ENCODE measurements around the gene TBC1D2B.
A peak's percentile ranks its signal among the peaks of the same experiment; 100 is the strongest.
"Not testable (repeated sequence)": the region's sequence is repeated elsewhere in the genome, so short reads cannot be mapped to it uniquely, and the experiment has no call there.

Gene TBC1D2B

GRCh38 chr15:77983708-77984445 lies 93.6 kb downstream of the TBC1D2B start:
- TF ChIP-seq, protein P1, sequence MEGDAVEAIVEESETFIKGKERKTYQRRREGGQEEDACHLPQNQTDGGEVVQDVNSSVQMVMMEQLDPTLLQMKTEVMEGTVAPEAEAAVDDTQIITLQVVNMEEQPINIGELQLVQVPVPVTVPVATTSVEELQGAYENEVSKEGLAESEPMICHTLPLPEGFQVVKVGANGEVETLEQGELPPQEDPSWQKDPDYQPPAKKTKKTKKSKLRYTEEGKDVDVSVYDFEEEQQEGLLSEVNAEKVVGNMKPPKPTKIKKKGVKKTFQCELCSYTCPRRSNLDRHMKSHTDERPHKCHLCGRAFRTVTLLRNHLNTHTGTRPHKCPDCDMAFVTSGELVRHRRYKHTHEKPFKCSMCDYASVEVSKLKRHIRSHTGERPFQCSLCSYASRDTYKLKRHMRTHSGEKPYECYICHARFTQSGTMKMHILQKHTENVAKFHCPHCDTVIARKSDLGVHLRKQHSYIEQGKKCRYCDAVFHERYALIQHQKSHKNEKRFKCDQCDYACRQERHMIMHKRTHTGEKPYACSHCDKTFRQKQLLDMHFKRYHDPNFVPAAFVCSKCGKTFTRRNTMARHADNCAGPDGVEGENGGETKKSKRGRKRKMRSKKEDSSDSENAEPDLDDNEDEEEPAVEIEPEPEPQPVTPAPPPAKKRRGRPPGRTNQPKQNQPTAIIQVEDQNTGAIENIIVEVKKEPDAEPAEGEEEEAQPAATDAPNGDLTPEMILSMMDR (IDR thresholded peaks at IDR 0.05; ENCODE audit: low read depth, low read length, missing control alignments) = peak; percentile 25
- no peak for DNase-seq (ENCODE audit: extremely low read depth, low read depth)

DNA sequence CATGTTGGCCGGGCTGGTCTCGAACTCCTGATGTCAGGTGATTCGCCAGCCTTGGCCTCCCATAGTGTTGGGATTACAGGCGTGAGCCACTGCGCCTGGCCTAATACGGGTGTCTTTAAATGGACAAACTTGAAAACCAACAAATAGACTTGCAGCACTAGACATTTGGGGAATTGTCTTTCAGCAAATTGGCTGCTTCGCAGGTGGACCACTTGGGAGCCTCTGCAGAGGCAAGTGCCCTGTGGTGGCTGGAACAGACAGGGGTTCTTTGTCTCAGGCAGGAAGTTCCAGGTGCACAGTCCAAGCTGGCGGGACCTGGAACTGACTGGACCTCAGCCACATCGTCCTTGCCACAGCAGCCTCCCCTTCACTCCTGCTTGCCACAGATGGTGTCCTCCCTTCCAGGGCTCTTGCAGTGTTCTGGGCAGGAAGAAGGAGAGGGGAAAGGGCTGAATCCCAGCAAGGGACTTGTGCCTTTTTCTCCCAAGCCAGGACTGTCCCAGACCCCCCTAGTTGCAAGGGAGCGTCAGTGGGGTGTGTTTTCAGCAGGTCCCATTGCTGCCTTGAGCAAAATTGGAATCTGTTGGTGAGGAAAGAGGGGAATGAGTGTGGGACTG lies 94.3 kb downstream of the TBC1D2B start:
- H3K4me3 ChIP-seq (replicated peaks; ENCODE audit: low read depth, low read length) = no peak overlapping the region
- no peak for DNase-seq (ENCODE audit: extremely low read depth, low read depth)
- TF ChIP-seq, protein P1 (IDR thresholded peaks at IDR 0.05; ENCODE audit: low read depth, low read length, missing control alignments) = no peak

More at GRCh38 chr15:77983708-77984445, 93.6 kb downstream of the TBC1D2B start:
- no peak overlapping the region for H3K4me3 ChIP-seq (replicated peaks; ENCODE audit: low read depth, low read length)

DNA sequence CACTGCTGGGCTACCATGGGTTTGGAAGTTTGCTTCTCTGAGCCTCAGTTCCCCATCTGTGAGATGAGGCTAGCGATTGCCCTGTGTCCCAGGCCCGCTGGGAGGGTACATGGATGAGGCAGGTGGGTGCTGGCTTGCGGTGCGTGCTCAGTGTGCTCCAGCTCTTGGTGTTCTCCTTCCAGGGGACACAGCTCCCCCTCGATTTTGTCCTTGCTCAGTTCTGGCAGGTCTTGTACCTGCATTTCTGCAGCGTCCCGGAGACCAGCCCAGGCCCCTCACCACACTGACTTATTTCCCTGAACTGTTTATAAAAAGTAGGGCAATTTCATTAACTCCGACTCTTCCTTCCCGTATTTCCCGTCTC lies 95.4 kb downstream of the TBC1D2B start:
- no peak overlapping the region for H3K4me3 ChIP-seq (replicated peaks; ENCODE audit: low read depth, low read length)
- DNase-seq (ENCODE audit: extremely low read depth, low read depth) = no peak
- TF ChIP-seq, protein P1 (IDR thresholded peaks at IDR 0.05; ENCODE audit: low read depth, low read length, missing control alignments) = no peak

- DNase-seq (ENCODE audit: extremely low read depth, low read depth) = no peak
- no peak overlapping the region for H3K4me3 ChIP-seq (replicated peaks; ENCODE audit: low read depth, low read length)
- TF ChIP-seq, protein P1 (IDR thresholded peaks at IDR 0.05; ENCODE audit: low read depth, low read length, missing control alignments) = no peak
Measured at GRCh38 chr15:77981281-77982126, 96.0 kb downstream of the TBC1D2B start.

- not testable (repeated sequence) for H3K4me3 ChIP-seq (replicated peaks; ENCODE audit: low read depth, low read length); DNase-seq (ENCODE audit: extremely low read depth, low read depth)
Measured at GRCh38 chr15:77980674-77981073, 96.8 kb downstream of the TBC1D2B start.

DNA sequence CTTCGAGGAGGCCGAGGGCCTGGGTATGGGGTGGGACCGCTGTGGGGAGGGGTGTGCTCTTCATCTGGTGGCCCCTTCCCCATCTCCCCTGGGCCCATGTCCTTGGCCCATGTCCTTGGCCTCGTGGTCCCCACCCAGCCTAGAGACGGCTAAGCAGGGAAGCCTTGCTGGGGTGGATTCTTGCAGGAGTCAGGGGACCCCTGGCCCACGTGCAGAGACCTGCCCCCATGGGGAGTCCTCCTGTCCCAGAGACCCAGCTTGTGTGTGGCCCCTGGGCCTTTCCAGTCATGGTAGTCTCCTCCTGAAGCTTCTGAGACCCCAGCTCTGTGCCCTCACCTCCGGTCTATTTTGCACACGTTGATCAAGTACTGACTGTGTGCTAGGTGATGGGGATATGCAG lies 97.4 kb downstream of the TBC1D2B start:
- TF ChIP-seq, protein P1 (IDR thresholded peaks at IDR 0.05; ENCODE audit: low read depth, low read length, missing control alignments) = no peak
- DNase-seq (ENCODE audit: extremely low read depth, low read depth) = no peak
- no peak overlapping the region for H3K4me3 ChIP-seq (replicated peaks; ENCODE audit: low read depth, low read length)

DNA sequence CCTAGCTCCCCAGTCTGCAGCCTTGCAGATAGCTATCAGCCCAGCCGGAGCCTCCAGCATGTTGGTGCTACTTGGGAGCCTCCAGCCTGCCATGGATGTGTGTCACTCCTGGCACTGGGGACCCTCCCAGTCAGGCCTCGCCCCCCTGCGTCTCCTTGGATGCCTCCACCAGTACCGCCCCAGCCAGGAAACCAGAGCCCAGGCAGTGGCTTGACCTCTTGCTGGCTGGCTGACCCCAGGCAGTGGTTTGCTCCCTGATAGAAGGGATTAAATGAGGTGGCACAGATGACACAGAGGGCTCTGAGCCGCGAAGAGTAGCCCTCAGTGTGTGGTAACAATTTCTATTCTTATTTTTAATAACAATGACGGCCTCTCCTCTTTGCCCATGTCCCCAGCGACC lies 98.4 kb downstream of the TBC1D2B start:
- not testable (repeated sequence) for DNase-seq (ENCODE audit: extremely low read depth, low read depth)

GRCh38 chr15:77978759-77979145 lies 98.8 kb downstream of the TBC1D2B start:
- not testable (repeated sequence) for H3K4me3 ChIP-seq (replicated peaks; ENCODE audit: low read depth, low read length); DNase-seq (ENCODE audit: extremely low read depth, low read depth)

More for the DNA sequence above, 98.4 kb downstream of the TBC1D2B start:
- H3K4me3 ChIP-seq (replicated peaks; ENCODE audit: low read depth, low read length) = not testable (repeated sequence)

GRCh38 chr15:77977903-77978758 lies 99.4 kb downstream of the TBC1D2B start:
- not testable (repeated sequence) for H3K4me3 ChIP-seq (replicated peaks; ENCODE audit: low read depth, low read length); DNase-seq (ENCODE audit: extremely low read depth, low read depth)

- not testable (repeated sequence) for DNase-seq (ENCODE audit: extremely low read depth, low read depth); H3K4me3 ChIP-seq (replicated peaks; ENCODE audit: low read depth, low read length)
Measured at GRCh38 chr15:77976760-77977525, 100.6 kb downstream of the TBC1D2B start.

Data from HFF-Myc (cell line).